OCI-LY7 (cell line): Measurements from ENCODE around the gene FUT7. TPM values are rescaled to one million over a fixed set of nuclear protein-coding genes. Genes with fewer than 3 reads are reported as not detected.

ENCODE experiments used
- BruUV-seq: library from RNA; stranded (reverse); fragments of 400-500 nt; replicated peaks from 2 replicates; lab custom pipeline; 2021; lab: Mats Ljungman, UMichigan
- CTCF ChIA-PET: fragments of 300-600 bp; sonication (Branson Sonifier 250); formaldehyde crosslinking; loops from one replicate; lab custom pipeline; 2022; ENCODE audit warnings: antibody characterized with exemption; ENCODE audit not compliant: unreplicated experiment; lab: Charles Lee
- POLR2A ChIA-PET: fragments of 300-600 bp; sonication (Branson Sonifier 250); formaldehyde crosslinking; loops from one replicate; lab custom pipeline; 2022; ENCODE audit warnings: antibody characterized with exemption; lab: Charles Lee
- DNase-seq: peaks from one replicate; pipeline ENCODE4 v3.0.0-alpha.2; 2015; ENCODE audit warnings: low spot score
- H2AFZ ChIP-seq: fragments of 200-600 bp; sonication (generic), shearing (Covaris generic); 2 replicates; pipeline ENCODE4 v1.6.1; 2014; ENCODE audit warnings: mild to moderate bottlenecking, antibody characterized with exemption, low read length, moderate library complexity
- H3K27ac ChIP-seq: fragments of 200-600 bp; sonication (generic); 2 replicates; pipeline ENCODE4 v1.5.1; 2014; ENCODE audit warnings: mixed run types, low read depth, mild to moderate bottlenecking, moderate library complexity, low read length, inconsistent platforms; ENCODE audit not compliant: poor library complexity, severe bottlenecking
- H3K36me3 ChIP-seq: fragments of 200-600 bp; sonication (generic); 2 replicates; pipeline ENCODE4 v1.6.1; 2014; ENCODE audit warnings: mild to moderate bottlenecking, antibody characterized with exemption, low read length, moderate library complexity, mixed read lengths; ENCODE audit not compliant: insufficient read depth
- H3K4me1 ChIP-seq: fragments of 200-600 bp; sonication (generic); 2 replicates; pipeline ENCODE4 v1.5.1; 2014; ENCODE audit warnings: mild to moderate bottlenecking, low read length; ENCODE audit not compliant: insufficient read depth, poor library complexity, severe bottlenecking
- H3K4me2 ChIP-seq: fragments of 200-600 bp; sonication (generic); 2 replicates; pipeline ENCODE4 v1.6.1; 2014; ENCODE audit warnings: mild to moderate bottlenecking, low read length
- H3K4me3 ChIP-seq: fragments of 200-600 bp; sonication (generic); 2 replicates; pipeline ENCODE4 v1.5.1; 2014; ENCODE audit warnings: mild to moderate bottlenecking, low read depth, low read length; ENCODE audit not compliant: poor library complexity, severe bottlenecking
- H3K79me2 ChIP-seq: fragments of 200-600 bp; sonication (generic); 2 replicates; pipeline ENCODE4 v1.6.1; 2016; ENCODE audit warnings: low read depth, mild to moderate bottlenecking, low read length, moderate library complexity, mixed read lengths; ENCODE audit not compliant: insufficient read depth
- H3K9me2 ChIP-seq: fragments of 200-600 bp; sonication (generic); 2 replicates; pipeline ENCODE4 v1.6.1; 2016; ENCODE audit warnings: mild to moderate bottlenecking, low read length, mixed read lengths; ENCODE audit not compliant: insufficient read depth
- H3K9me3 ChIP-seq: fragments of 200-600 bp; sonication (generic); 2 replicates; pipeline ENCODE4 v1.6.1; 2014; ENCODE audit warnings: mild to moderate bottlenecking, mixed run types, low read length, mixed read lengths
- H4K20me1 ChIP-seq: fragments of 200-600 bp; sonication (generic); 2 replicates; pipeline ENCODE4 v1.6.1; 2014; ENCODE audit warnings: mild to moderate bottlenecking, antibody characterized with exemption, low read length, moderate library complexity, mixed read lengths; ENCODE audit not compliant: insufficient read depth
- CTCF ChIP-seq: fragments of 200-600 bp; sonication (generic); conservative IDR thresholded peaks from 2 replicates; pipeline ENCODE4 v1.5.1; 2014; ENCODE audit warnings: mild to moderate bottlenecking, antibody characterized with exemption, low read length, moderate library complexity, mixed read lengths
- EZH2phosphoT487 ChIP-seq: fragments of 200-600 bp; sonication (generic); IDR thresholded peaks from 2 replicates; pipeline ENCODE4 v1.6.1; 2018; ENCODE audit warnings: low read depth, borderline replicate concordance, mild to moderate bottlenecking, mixed run types, antibody characterized with exemption, low read length, moderate library complexity, mixed read lengths
- intact Hi-C: fragments of 100-400 bp; cut with micrococcal nuclease; formaldehyde crosslinking; loops from one replicate; pipeline ENCODE4 v1.10.0; 2022; ENCODE audit not compliant: unreplicated experiment
- total RNA-seq, 2 experiments: library from RNA; depleted of rRNA in 1 of 2; stranded (reverse); fragments of >200 nt in 1 of 2; shearing (Covaris generic) in 1 of 2; gene quantifications; 2 replicates each; pipeline ENCODE4 v1.2.3, GENCODE V29; 2014 to 2022

FUT7 gene
- total RNA-seq, 2 experiments from 2014 or later: 0.21 TPM; not detected in 1

DNA sequence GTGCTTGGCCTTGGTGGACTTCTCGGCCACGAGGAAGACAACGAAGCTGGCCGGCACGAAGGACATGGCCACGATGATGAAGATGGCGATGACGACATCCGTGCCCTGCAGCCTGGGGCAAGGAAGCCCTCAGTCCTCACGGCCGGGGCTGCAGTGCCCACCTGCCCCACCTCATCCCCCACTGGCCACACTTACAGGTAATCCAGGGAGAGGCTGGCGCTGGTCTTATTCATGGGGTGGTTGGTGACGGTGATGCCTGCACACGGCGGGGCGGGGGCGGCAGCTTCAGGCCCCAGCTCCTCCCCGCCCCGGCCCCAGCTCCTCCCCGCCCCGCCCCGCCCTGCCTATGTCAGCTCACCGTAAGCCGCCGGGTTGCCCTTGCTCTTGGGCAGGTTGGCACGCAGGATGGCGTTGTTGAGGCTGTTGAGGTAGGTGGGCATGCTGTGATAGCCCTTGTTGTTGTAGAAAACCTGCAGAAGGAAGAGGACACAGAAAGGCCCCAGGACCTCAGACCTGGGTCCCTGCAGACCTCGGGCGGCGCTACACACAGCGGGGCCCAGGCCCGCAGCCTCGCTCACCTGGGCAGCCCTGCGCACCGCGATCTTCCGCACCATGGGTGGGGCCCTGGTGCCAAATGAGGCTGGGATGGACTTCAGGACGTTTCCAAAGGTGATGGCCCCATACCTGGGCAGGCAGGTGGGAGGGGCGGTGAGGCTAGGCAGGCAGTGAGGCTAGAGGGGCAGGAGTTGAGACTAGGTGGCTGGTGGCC lies 19.8 kb downstream of the FUT7 start:
- no peaks in the 10 kb centered on the region for H3K9me3 ChIP-seq
- intact Hi-C loops: no loop called here
- H3K9me2 ChIP-seq: no peaks in the 10 kb centered on the region
- H3K27ac ChIP-seq: no peak overlapping the region
- no peak overlapping the region for H3K4me3 ChIP-seq
- no peaks in the 10 kb centered on the region for H4K20me1 ChIP-seq
- H3K4me2 ChIP-seq: no peak overlapping the region
- peaks cover 4% of the 10 kb centered on the region for H3K4me1 ChIP-seq
- ChIA-PET CTCF (interaction anchor here (0.6 kb wide), 2 partner anchors 25 to 103 kb away, joined by 3 read pairs; no protein-coding TSS in a partner anchor), POLR2A (no interaction called here)
- H3K79me2 ChIP-seq: no peaks in the 10 kb centered on the region
- H2AFZ ChIP-seq: no peak overlapping the region
- DNase-seq: no peak
- TF ChIP-seq CTCF (no peak), EZH2phosphoT487 (no peak)
- no peaks in the 10 kb centered on the region for H3K36me3 ChIP-seq
- no TSS peak for BruUV-seq

DNA sequence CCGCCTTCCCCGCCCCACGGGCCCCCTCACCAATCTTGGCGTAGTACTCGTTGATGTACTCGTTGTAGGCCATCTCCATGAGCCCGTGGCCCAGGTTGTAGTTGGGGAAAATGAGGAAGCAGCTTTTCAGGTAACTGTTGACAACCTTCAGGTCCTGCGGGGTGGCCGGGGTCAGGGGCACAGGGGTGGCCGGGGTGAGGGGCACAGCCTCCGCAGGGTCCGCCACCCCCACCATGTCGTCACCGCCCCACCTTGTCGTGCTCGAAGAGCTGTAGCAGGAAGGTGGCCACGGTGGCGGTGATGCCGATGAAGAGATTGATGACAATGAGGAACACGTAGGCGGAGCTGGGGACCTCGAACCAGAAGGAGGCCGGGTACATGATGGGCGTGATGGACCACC lies 20.7 kb downstream of the FUT7 start:
- CTCF ChIA-PET: no interaction called here
- BruUV-seq: no TSS peak

More for the DNA sequence above, 20.7 kb downstream of the FUT7 start:
- Histone ChIP-seq H3K9me3 (no peaks in the 10 kb centered on the region), H3K79me2 (no peaks in the 10 kb centered on the region), H4K20me1 (no peaks in the 10 kb centered on the region), H3K9me2 (no peaks in the 10 kb centered on the region), H3K4me3 (no peak overlapping the region), H2AFZ (no peak overlapping the region), H3K4me2 (no peak overlapping the region), H3K36me3 (no peaks in the 10 kb centered on the region), H3K27ac (no peak overlapping the region), H3K4me1 (peaks cover 4% of the 10 kb centered on the region)
- POLR2A ChIA-PET: no interaction called here
- intact Hi-C loops: no loop called here
- DNase-seq: no peak
- TF ChIP-seq EZH2phosphoT487 (no peak), CTCF (no peak)
